ENCODE measurements around the gene PPM1H. TPM values are rescaled to one million over a fixed set of nuclear protein-coding genes. Genes with fewer than 3 reads are reported as not detected.

The PPM1H gene
- total RNA-seq, 4 donors from 2014 or later, result 1.1 to 2.4 (median 1.7) TPM

GRCh38 chr12:62604871-62605270, 330.1 kb downstream of the PPM1H start:
- intact Hi-C loops (cut with DNase I; ENCODE audit: low total_unique reads), result loop anchor here (10.0 kb wide), 1 partner anchor 130 kb away; no protein-coding TSS in a partner anchor
- 25 to 34% methylated on average over 4 of the region's 4 CpGs for WGBS, 2 donors
- no peak for DNase-seq (ENCODE audit: low spot score in 2 of 2)
- H3K4me3 ChIP-seq (ENCODE audit: low read depth, poor library complexity, severe bottlenecking), result no peak overlapping the region
- no peak for TF ChIP-seq POLR2A (IDR thresholded peaks at IDR 0.05)
- TF ChIP-seq, protein P1, sequence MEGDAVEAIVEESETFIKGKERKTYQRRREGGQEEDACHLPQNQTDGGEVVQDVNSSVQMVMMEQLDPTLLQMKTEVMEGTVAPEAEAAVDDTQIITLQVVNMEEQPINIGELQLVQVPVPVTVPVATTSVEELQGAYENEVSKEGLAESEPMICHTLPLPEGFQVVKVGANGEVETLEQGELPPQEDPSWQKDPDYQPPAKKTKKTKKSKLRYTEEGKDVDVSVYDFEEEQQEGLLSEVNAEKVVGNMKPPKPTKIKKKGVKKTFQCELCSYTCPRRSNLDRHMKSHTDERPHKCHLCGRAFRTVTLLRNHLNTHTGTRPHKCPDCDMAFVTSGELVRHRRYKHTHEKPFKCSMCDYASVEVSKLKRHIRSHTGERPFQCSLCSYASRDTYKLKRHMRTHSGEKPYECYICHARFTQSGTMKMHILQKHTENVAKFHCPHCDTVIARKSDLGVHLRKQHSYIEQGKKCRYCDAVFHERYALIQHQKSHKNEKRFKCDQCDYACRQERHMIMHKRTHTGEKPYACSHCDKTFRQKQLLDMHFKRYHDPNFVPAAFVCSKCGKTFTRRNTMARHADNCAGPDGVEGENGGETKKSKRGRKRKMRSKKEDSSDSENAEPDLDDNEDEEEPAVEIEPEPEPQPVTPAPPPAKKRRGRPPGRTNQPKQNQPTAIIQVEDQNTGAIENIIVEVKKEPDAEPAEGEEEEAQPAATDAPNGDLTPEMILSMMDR (IDR thresholded peaks at IDR 0.05), result no peak

DNA sequence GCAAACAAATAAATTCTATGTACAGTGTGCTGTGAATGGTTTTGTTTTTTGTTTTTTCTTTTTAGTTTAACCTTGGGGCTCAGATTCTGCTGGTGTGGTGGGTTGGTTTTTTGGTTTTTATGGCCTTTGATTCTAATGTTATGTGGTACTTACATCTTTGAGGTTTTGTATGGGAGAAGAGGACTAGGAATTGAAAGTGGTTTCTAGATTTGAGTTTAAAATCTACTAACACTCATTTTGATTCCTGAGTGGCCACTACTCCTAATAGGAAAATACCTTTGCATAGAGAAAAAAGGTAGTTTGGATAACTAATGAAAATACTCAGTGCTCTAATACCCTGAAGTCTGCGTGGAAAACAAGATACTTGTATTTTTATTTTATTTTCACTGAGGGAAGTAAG, 330.6 kb downstream of the PPM1H start:
- DNase-seq (ENCODE audit: low spot score in 2 of 2), result no peak
- intact Hi-C loops (cut with DNase I; ENCODE audit: low total_unique reads), result loop anchor here (10.0 kb wide), 1 partner anchor 130 kb away; no protein-coding TSS in a partner anchor
- WGBS, 2 donors, result 39 to 44% methylated on average over 1 of the region's 1 CpG
- TF ChIP-seq, protein P1 (IDR thresholded peaks at IDR 0.05), result no peak
- no peak for TF ChIP-seq POLR2A (IDR thresholded peaks at IDR 0.05)
- no peak overlapping the region for H3K4me3 ChIP-seq (ENCODE audit: low read depth, poor library complexity, severe bottlenecking)

- DNase-seq (ENCODE audit: low spot score in 2 of 2), result no peak
- H3K4me3 ChIP-seq (ENCODE audit: low read depth, poor library complexity, severe bottlenecking), result peak overlapping the region; percentile 83
- TF ChIP-seq POLR2A (IDR thresholded peaks at IDR 0.05), result no peak
- TF ChIP-seq, protein P1 (IDR thresholded peaks at IDR 0.05), result no peak
- intact Hi-C loops (cut with DNase I; ENCODE audit: low total_unique reads), result loop anchor here (10.0 kb wide), 1 partner anchor 131 kb away; no protein-coding TSS in a partner anchor
- 1% methylated on average over 14 of the region's 14 CpGs for WGBS, 2 donors
Measured at GRCh38 chr12:62603811-62604098, 331.2 kb downstream of the PPM1H start.

GRCh38 chr12:62603061-62603810, 331.7 kb downstream of the PPM1H start:
- intact Hi-C loops (cut with DNase I; ENCODE audit: low total_unique reads), result loop anchor here (10.0 kb wide), 1 partner anchor 132 kb away; no protein-coding TSS in a partner anchor
- TF ChIP-seq POLR2A (IDR thresholded peaks at IDR 0.05), result no peak
- TF ChIP-seq, protein P1 (IDR thresholded peaks at IDR 0.05), result no peak
- peak overlapping the region; percentile 83 for H3K4me3 ChIP-seq (ENCODE audit: low read depth, poor library complexity, severe bottlenecking)
- 0% methylated on average over 34 to 47 of the region's 94 CpGs for WGBS, 2 donors
- DNase-seq (ENCODE audit: low spot score in 2 of 2), result peak; percentile 78 to 96

- DNase-seq (ENCODE audit: low spot score in 2 of 2), result peak; percentile 88 to 97
- intact Hi-C loops (cut with DNase I; ENCODE audit: low total_unique reads), result loop anchor here (10.0 kb wide), 1 partner anchor 132 kb away; no protein-coding TSS in a partner anchor
- TF ChIP-seq, protein P1 (IDR thresholded peaks at IDR 0.05), result no peak
- 0% methylated on average over 25 to 62 of the region's 66 CpGs for whole genome bisulfite sequencing, 2 donors
- H3K4me3 ChIP-seq (ENCODE audit: low read depth, poor library complexity, severe bottlenecking), result peak overlapping the region; percentile 83
Measured at GRCh38 chr12:62602255-62603060, 332.5 kb downstream of the PPM1H start.

Data from lower leg skin (tissue), 4 donors.